Colonic mucosa (tissue), 4 donors: ENCODE data around the gene ARHGAP12. TPM values are rescaled to one million over a fixed set of nuclear protein-coding genes. Genes with fewer than 3 reads are reported as not detected.

Source experiments
- DNase-seq: peaks from one replicate; pipeline ENCODE4 v3.0.0-alpha.2; 2020
- H3K27ac ChIP-seq: fragments of 200-600 bp; one replicate; pipeline ENCODE4 v1.8.0; 2021
- H3K27me3 ChIP-seq: fragments of 200-600 bp; one replicate; pipeline ENCODE4 v1.8.0; 2021
- H3K36me3 ChIP-seq: fragments of 200-600 bp; one replicate; pipeline ENCODE4 v1.8.0; 2021
- H3K4me1 ChIP-seq: fragments of 200-600 bp; one replicate; pipeline ENCODE4 v1.8.0; 2021; ENCODE audit warnings: mild to moderate bottlenecking
- H3K4me3 ChIP-seq: fragments of 200-600 bp; one replicate; pipeline ENCODE4 v1.8.0; 2021
- H3K9ac ChIP-seq, 2 donors: one replicate each; pipeline ENCODE4 v1.7.0; 2013; ENCODE audit warnings: control low read depth in 2 of 2, low read depth in 2 of 2, low read length in 2 of 2
- H3K9me3 ChIP-seq: fragments of 200-600 bp; one replicate; pipeline ENCODE4 v1.8.0; 2021
- CTCF ChIP-seq: fragments of 200-600 bp; IDR thresholded peaks from one replicate; pipeline ENCODE4 v1.8.0; 2022; ENCODE audit warnings: antibody characterized with exemption, mild to moderate bottlenecking
- intact Hi-C: fragments of 100-400 bp; cut with DNase I; formaldehyde crosslinking; loops from one replicate; pipeline ENCODE4 v1.14.1; 2022
- total RNA-seq, 2 donors: library from RNA; stranded (reverse); fragmentation: NEBNext Ultra II Directional in 1 of 2; extraction: Animal tissue kit (Norgen Biotek cat#: 25700) in 1 of 2; gene quantifications; one replicate each; pipeline ENCODE4 v1.2.1, GENCODE V29; 2021
- donor health status: healthy.
- donor health status: DM: no; HTN: no; CAD: no.
- donor health status: DM: no; HTN: no; CAD: no.

Gene ARHGAP12
- total RNA-seq, 2 donors from 2014 or later, result 25.1 to 43.9 TPM

- Histone ChIP-seq H3K27me3 (no peaks in the 10 kb centered on the region), H3K4me3 (no peak overlapping the region), H3K4me1 (peaks cover 10% of the 10 kb centered on the region), H3K36me3 (no peaks in the 10 kb centered on the region), H3K9me3 (no peaks in the 10 kb centered on the region), H3K9ac (no peak overlapping the region), H3K27ac (no peak overlapping the region)
- intact Hi-C loops, result no loop called here
- DNase-seq, result peak; percentile 44
- TF ChIP-seq CTCF, result no peak
Observed at GRCh38 chr10:31940839-31941653, 12.4 kb upstream of the ARHGAP12 start.

GRCh38 chr10:31939797-31940708, 11.4 kb upstream of the ARHGAP12 start:
- Histone ChIP-seq H3K27me3 (no peaks in the 10 kb centered on the region), H3K4me1 (peaks cover 10% of the 10 kb centered on the region), H3K4me3 (no peak overlapping the region), H3K27ac (no peak overlapping the region), H3K9me3 (no peaks in the 10 kb centered on the region), H3K9ac (no peak overlapping the region), H3K36me3 (no peaks in the 10 kb centered on the region)
- intact Hi-C loops, result no loop called here
- no peak for DNase-seq
- no peak for TF ChIP-seq CTCF

- Histone ChIP-seq H3K4me1 (no peaks in the 10 kb centered on the region), H3K4me3 (no peak overlapping the region), H3K27ac (peak overlapping the region; percentile 38), H3K9me3 (no peaks in the 10 kb centered on the region), H3K9ac (no peak overlapping the region), H3K36me3 (no peaks in the 10 kb centered on the region), H3K27me3 (no peaks in the 10 kb centered on the region)
- peak; percentile 30 for DNase-seq
- TF ChIP-seq CTCF, result no peak
- intact Hi-C loops, result no loop called here
Observed at GRCh38 chr10:31937371-31937770, 8.7 kb upstream of the ARHGAP12 start.

- no peak for TF ChIP-seq CTCF
- H3K27me3 ChIP-seq, result no peaks in the 10 kb centered on the region
- no peak overlapping the region for H3K4me3 ChIP-seq
- H3K9ac ChIP-seq, result no peak overlapping the region
- no peaks in the 10 kb centered on the region for H3K9me3 ChIP-seq
- intact Hi-C loops, result no loop called here
- H3K27ac ChIP-seq, result peak overlapping the region; percentile 38
- no peaks in the 10 kb centered on the region for H3K36me3 ChIP-seq
- DNase-seq, result no peak
- no peaks in the 10 kb centered on the region for H3K4me1 ChIP-seq
Observed at GRCh38 chr10:31936933-31937332, 8.3 kb upstream of the ARHGAP12 start.

- Histone ChIP-seq H3K27me3 (no peaks in the 10 kb centered on the region), H3K27ac (no peak overlapping the region), H3K36me3 (no peaks in the 10 kb centered on the region), H3K4me3 (no peak overlapping the region), H3K4me1 (no peaks in the 10 kb centered on the region), H3K9me3 (no peaks in the 10 kb centered on the region), H3K9ac (no peak overlapping the region)
- no peak for DNase-seq
- TF ChIP-seq CTCF, result no peak
- intact Hi-C loops, result no loop called here
Observed at GRCh38 chr10:31936086-31936485, 7.5 kb upstream of the ARHGAP12 start.
